GM19025 (cell line): ENCODE results near the gene SF3B1.
"Not testable (repeated sequence)": the region's sequence is repeated elsewhere in the genome, so short reads cannot be mapped to it uniquely, and the experiment has no call there.

Source experiments
- ATAC-seq: cut with Tn5 transposase; IDR thresholded peaks from one replicate; pipeline ENCODE4 v1.9.1; 2021; ENCODE audit warnings: mild to moderate bottlenecking, low read depth, moderate library complexity; ENCODE audit not compliant: unreplicated experiment

SF3B1 gene

GRCh38 chr2:197349699-197350098 lies 85.1 kb downstream of the SF3B1 start:
- no peak for ATAC-seq

- ATAC-seq = no peak
Measured at GRCh38 chr2:197348721-197349360, 86.0 kb downstream of the SF3B1 start.

DNA sequence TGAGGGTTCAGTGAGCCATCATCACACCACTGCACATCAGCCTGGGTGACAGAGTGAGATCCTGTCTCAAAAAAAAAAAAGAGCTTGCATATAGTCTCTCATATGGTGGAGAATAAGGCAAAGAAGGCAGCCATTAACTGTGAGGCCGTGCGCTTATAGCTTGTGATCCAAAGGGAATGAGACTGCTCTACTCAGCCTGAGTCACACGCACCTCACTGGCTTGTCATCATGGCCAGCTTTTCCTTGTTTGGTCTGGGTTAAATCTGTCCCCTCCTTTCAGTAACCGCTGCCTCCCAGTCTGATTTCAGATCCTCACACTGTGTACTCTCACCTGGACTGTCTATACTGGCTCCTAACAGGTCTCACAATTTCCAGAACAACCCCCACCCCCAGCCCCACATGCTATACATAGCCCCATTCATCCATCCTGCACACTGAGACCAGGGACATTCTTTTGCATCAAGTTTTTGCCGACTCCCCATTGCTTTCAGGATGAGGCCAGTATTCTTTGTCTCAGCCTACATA lies 88.9 kb downstream of the SF3B1 start:
- no peak for ATAC-seq

DNA sequence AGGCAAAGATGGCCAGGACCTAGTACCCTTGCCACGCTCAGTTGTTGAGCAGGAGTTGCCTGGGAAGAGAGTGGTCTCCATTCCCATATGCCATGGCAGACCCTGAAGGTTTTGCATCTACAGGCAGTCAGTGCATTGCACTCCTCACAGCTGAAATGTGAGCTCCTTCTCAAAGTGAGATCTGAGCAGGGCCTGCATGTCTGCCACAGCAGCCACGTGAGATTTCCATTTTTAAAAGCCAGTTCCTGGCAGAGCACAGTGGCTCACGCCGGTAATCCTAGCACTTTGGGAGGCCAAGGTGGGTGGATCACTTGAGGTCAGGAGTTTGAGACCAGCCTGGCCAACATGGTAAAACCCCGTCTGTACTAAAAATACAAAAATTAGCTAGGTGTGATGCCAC lies 90.9 kb downstream of the SF3B1 start:
- ATAC-seq = not testable (repeated sequence)

- no peak for ATAC-seq
Measured at GRCh38 chr2:197340591-197340990, 94.2 kb downstream of the SF3B1 start.
